SK-N-SH treated with all-trans-retinoic acid at 6 μM for 48 hours (cell line): ENCODE data around the gene KLHDC7B.

Source experiments
- ARNTL ChIP-seq: fragments of 450-650 bp; formaldehyde crosslinking; IDR thresholded peaks from 2 replicates; pipeline ENCODE4 v1.5.0; 2020; ENCODE audit warnings: low read depth, mild to moderate bottlenecking, moderate library complexity, borderline replicate concordance
- CREB5 ChIP-seq: fragments of 250-450 bp; sonication (Bioruptor Pico); IDR thresholded peaks from 2 replicates; pipeline ENCODE4 v1.5.1; 2020; ENCODE audit warnings: low read depth, mild to moderate bottlenecking, moderate library complexity
- CSRNP3 ChIP-seq: fragments of 250-450 bp; sonication (Bioruptor Pico); IDR thresholded peaks from 2 replicates; pipeline ENCODE4 v1.5.1; 2021; ENCODE audit warnings: mild to moderate bottlenecking, moderate library complexity
- ESRRG ChIP-seq: fragments of 250-450 bp; sonication (Bioruptor Pico); IDR thresholded peaks from 2 replicates; pipeline ENCODE4 v1.6.1; 2021; ENCODE audit warnings: mild to moderate bottlenecking
- PATZ1 ChIP-seq: fragments of 250-450 bp; sonication (Bioruptor Pico); IDR thresholded peaks from 2 replicates; pipeline ENCODE4 v1.8.0; 2020; ENCODE audit warnings: mild to moderate bottlenecking, moderate library complexity, borderline replicate concordance
- PPARA ChIP-seq: fragments of 250-450 bp; sonication (Bioruptor Pico); IDR thresholded peaks from 2 replicates; pipeline ENCODE4 v1.5.0; 2020; ENCODE audit warnings: mild to moderate bottlenecking, borderline replicate concordance
- RARB ChIP-seq: fragments of 250-450 bp; sonication (Bioruptor Pico); IDR thresholded peaks from 2 replicates; pipeline ENCODE4 v1.8.0; 2021; ENCODE audit warnings: mild to moderate bottlenecking, moderate library complexity
- SNAI2 ChIP-seq: fragments of 250-450 bp; sonication (Bioruptor Pico); IDR thresholded peaks from 2 replicates; pipeline ENCODE4 v1.5.0; 2020; ENCODE audit warnings: mild to moderate bottlenecking, moderate library complexity
- TCF4 ChIP-seq: fragments of 250-450 bp; sonication (Bioruptor Pico); IDR thresholded peaks from 2 replicates; pipeline ENCODE4 v1.8.0; 2021; ENCODE audit warnings: mild to moderate bottlenecking, moderate library complexity, borderline replicate concordance
- TOX ChIP-seq: fragments of 250-450 bp; sonication (Bioruptor Pico); IDR thresholded peaks from 2 replicates; pipeline ENCODE4 v1.8.0; 2021; ENCODE audit warnings: mild to moderate bottlenecking, moderate library complexity, borderline replicate concordance
- ZC3H10 ChIP-seq: fragments of 250-450 bp; sonication (Bioruptor Pico); IDR thresholded peaks from 2 replicates; pipeline ENCODE4 v1.5.1; 2021; ENCODE audit warnings: mild to moderate bottlenecking, moderate library complexity
- ZFP3 ChIP-seq: fragments of 250-450 bp; sonication (Bioruptor Pico); IDR thresholded peaks from 2 replicates; pipeline ENCODE4 v1.5.0; 2020; ENCODE audit warnings: mild to moderate bottlenecking, moderate library complexity
- ZNF70 ChIP-seq: fragments of 450-650 bp; formaldehyde crosslinking; IDR thresholded peaks from 2 replicates; pipeline ENCODE4 v1.5.0; 2020; ENCODE audit warnings: mild to moderate bottlenecking, moderate library complexity

- no peak for TF ChIP-seq ZNF70 (CRISPR knock-in tag)
- no peak for TF ChIP-seq RARB (CRISPR knock-in tag)
- TF ChIP-seq SNAI2 (CRISPR knock-in tag), result no peak
- no peak for TF ChIP-seq CREB5 (CRISPR knock-in tag)
- TF ChIP-seq TCF4 (CRISPR knock-in tag), result no peak
- no peak for TF ChIP-seq PATZ1
- TF ChIP-seq CSRNP3 (CRISPR knock-in tag), result no peak
- no peak for TF ChIP-seq PPARA
- TF ChIP-seq ZC3H10, result no peak
- no peak for TF ChIP-seq TOX
- no peak for TF ChIP-seq ZFP3 (CRISPR knock-in tag)
- no peak for TF ChIP-seq ARNTL
- no peak for TF ChIP-seq ESRRG (CRISPR knock-in tag)
These were observed 29.8 kb downstream of the KLHDC7B start for GRCh38 chr22:50575426-50575941.
